Nephron progenitor cell (in vitro differentiated cells): Measurements from ENCODE around the gene BLVRA.
"Not testable (repeated sequence)": the region's sequence is repeated elsewhere in the genome, so short reads cannot be mapped to it uniquely, and the experiment has no call there.

Source experiments
- DNase-seq: peaks from one replicate; pipeline ENCODE4 v3.0.0; 2021
- H3K27ac Mint-ChIP-seq: 2 replicates; pipeline ENCODE4 v1.8.0; 2021; ENCODE audit warnings: mild to moderate bottlenecking, moderate library complexity, mixed read lengths
- H3K27me3 Mint-ChIP-seq: 2 replicates; pipeline ENCODE4 v1.8.0; 2021; ENCODE audit warnings: mild to moderate bottlenecking, low read depth, mixed read lengths; ENCODE audit not compliant: poor library complexity
- H3K36me3 Mint-ChIP-seq: 2 replicates; pipeline ENCODE4 v1.8.0; 2021; ENCODE audit warnings: low read depth, mixed read lengths
- H3K4me1 Mint-ChIP-seq: 2 replicates; pipeline ENCODE4 v1.8.0; 2021; ENCODE audit warnings: mixed read lengths
- H3K4me3 Mint-ChIP-seq: 2 replicates; pipeline ENCODE4 v1.8.0; 2021; ENCODE audit warnings: mild to moderate bottlenecking, moderate library complexity, mixed read lengths
- H3K9me3 Mint-ChIP-seq: 2 replicates; pipeline ENCODE4 v1.8.0; 2021; ENCODE audit warnings: mild to moderate bottlenecking, moderate library complexity, mixed read lengths
- CTCF ChIP-seq: fragments of 200-600 bp; sonication (generic); IDR thresholded peaks from 2 replicates; pipeline ENCODE4 v1.5.0; 2021; ENCODE audit warnings: antibody characterized with exemption

Gene BLVRA

GRCh38 chr7:43769791-43770465, 11.4 kb downstream of the BLVRA start:
- peaks cover 5% of the 10 kb centered on the region for H3K27me3 Mint-ChIP-seq
- peaks cover 18% of the 10 kb centered on the region for H3K9me3 Mint-ChIP-seq
- TF ChIP-seq CTCF, result no peak
- no peak overlapping the region for H3K4me3 Mint-ChIP-seq
- H3K4me1 Mint-ChIP-seq, result peaks cover 5% of the 10 kb centered on the region
- peak overlapping the region; percentile 42 for H3K27ac Mint-ChIP-seq
- peaks cover 15% of the 10 kb centered on the region for H3K36me3 Mint-ChIP-seq
- DNase-seq, result no peak

GRCh38 chr7:43771128-43771527, 12.6 kb downstream of the BLVRA start:
- H3K4me3 Mint-ChIP-seq, result no peak overlapping the region
- H3K36me3 Mint-ChIP-seq, result peaks cover 22% of the 10 kb centered on the region
- peak overlapping the region; percentile 5 for H3K27ac Mint-ChIP-seq
- H3K4me1 Mint-ChIP-seq, result peaks cover 4% of the 10 kb centered on the region
- peaks cover 27% of the 10 kb centered on the region for H3K9me3 Mint-ChIP-seq
- no peak for TF ChIP-seq CTCF
- no peak for DNase-seq
- H3K27me3 Mint-ChIP-seq, result peaks cover 5% of the 10 kb centered on the region

- H3K27me3 Mint-ChIP-seq, result peaks cover 5% of the 10 kb centered on the region
- DNase-seq, result no peak
- no peak overlapping the region for H3K4me3 Mint-ChIP-seq
- H3K9me3 Mint-ChIP-seq, result peaks cover 31% of the 10 kb centered on the region
- peaks cover 27% of the 10 kb centered on the region for H3K36me3 Mint-ChIP-seq
- no peak for TF ChIP-seq CTCF
- peak overlapping the region; percentile 15 for H3K27ac Mint-ChIP-seq
- H3K4me1 Mint-ChIP-seq, result peaks cover 4% of the 10 kb centered on the region
These were observed 13.1 kb downstream of the BLVRA start for GRCh38 chr7:43771573-43771972.

GRCh38 chr7:43773268-43773667, 14.8 kb downstream of the BLVRA start:
- Mint-ChIP-seq H3K36me3 (peaks cover 36% of the 10 kb centered on the region), H3K9me3 (peaks cover 40% of the 10 kb centered on the region)
- H3K27ac Mint-ChIP-seq, H3K4me3 Mint-ChIP-seq, DNase-seq, H3K27me3 Mint-ChIP-seq, H3K4me1 Mint-ChIP-seq: not testable (repeated sequence)

GRCh38 chr7:43775255-43775654, 16.8 kb downstream of the BLVRA start:
- DNase-seq, H3K4me1 Mint-ChIP-seq, H3K27me3 Mint-ChIP-seq, H3K4me3 Mint-ChIP-seq, H3K27ac Mint-ChIP-seq: not testable (repeated sequence)
- Mint-ChIP-seq H3K36me3 (peaks cover 53% of the 10 kb centered on the region), H3K9me3 (peaks cover 55% of the 10 kb centered on the region)

- not testable (repeated sequence) for H3K4me1 Mint-ChIP-seq, H3K27ac Mint-ChIP-seq, H3K4me3 Mint-ChIP-seq, H3K27me3 Mint-ChIP-seq, DNase-seq
- peaks cover 59% of the 10 kb centered on the region for H3K36me3 Mint-ChIP-seq
- peaks cover 50% of the 10 kb centered on the region for H3K9me3 Mint-ChIP-seq
These were observed 20.0 kb downstream of the BLVRA start for GRCh38 chr7:43778293-43779044.

- Mint-ChIP-seq H3K27ac (no peak overlapping the region), H3K4me1 (no peaks in the 10 kb centered on the region), H3K27me3 (peaks cover 3% of the 10 kb centered on the region), H3K36me3 (peaks cover 66% of the 10 kb centered on the region), H3K4me3 (no peak overlapping the region), H3K9me3 (peaks cover 47% of the 10 kb centered on the region)
- TF ChIP-seq CTCF, result no peak
- DNase-seq, result no peak
These were observed 20.7 kb downstream of the BLVRA start for GRCh38 chr7:43779045-43779812.
